Stimulated activated CD4-positive, alpha-beta T cell treated with anti-CD3 and anti-CD28 coated beads, Interleukin-2, amount 100 ng/mL, for 48 hours (primary cell): ENCODE measurements around the gene BAD.
A peak's percentile ranks its signal among the peaks of the same experiment; 100 is the strongest.

Experiments
- DNase-seq, 2 donors: peaks; one replicate each; pipeline ENCODE4 v3.0.0-alpha.2; 2020

Gene BAD

DNA sequence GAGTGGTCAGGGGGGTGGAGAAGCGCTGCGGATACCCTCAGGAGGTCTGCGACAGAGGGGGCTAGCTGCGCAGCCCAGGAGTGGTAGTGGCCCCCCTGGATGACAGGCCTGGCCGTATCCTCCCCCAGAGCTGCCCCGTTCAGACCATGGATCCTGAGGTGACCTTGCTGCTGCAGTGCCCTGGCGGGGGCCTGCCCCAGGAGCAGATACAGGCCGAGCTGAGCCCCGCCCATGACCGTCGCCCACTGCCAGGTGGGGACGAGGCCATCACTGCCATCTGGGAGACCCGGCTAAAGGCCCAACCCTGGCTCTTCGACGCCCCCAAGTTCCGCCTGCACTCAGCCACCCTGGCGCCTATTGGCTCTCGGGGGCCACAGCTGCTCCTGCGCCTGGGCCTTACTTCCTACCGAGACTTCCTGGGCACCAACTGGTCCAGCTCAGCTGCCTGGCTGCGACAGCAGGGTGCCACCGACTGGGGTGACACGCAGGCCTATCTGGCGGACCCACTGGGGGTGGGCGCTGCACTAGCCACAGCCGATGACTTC, 57.9 kb downstream of the BAD start:
- no peak for DNase-seq

- peak; percentile 93 to 96 for DNase-seq
These were observed 58.6 kb downstream of the BAD start, which contains the start of the genes NUDT22 and TRPT1 for GRCh38 chr11:64225608-64226506. Gene NUDT22 (plus strand): TSS chr11:64226274. CDS start chr11:64226653, 379 bp downstream. Gene TRPT1 (minus strand): TSS chr11:64226186. CDS start chr11:64225860, 326 bp downstream.

GRCh38 chr11:64224891-64225607, 59.4 kb downstream of the BAD start:
- DNase-seq, result no peak

DNA sequence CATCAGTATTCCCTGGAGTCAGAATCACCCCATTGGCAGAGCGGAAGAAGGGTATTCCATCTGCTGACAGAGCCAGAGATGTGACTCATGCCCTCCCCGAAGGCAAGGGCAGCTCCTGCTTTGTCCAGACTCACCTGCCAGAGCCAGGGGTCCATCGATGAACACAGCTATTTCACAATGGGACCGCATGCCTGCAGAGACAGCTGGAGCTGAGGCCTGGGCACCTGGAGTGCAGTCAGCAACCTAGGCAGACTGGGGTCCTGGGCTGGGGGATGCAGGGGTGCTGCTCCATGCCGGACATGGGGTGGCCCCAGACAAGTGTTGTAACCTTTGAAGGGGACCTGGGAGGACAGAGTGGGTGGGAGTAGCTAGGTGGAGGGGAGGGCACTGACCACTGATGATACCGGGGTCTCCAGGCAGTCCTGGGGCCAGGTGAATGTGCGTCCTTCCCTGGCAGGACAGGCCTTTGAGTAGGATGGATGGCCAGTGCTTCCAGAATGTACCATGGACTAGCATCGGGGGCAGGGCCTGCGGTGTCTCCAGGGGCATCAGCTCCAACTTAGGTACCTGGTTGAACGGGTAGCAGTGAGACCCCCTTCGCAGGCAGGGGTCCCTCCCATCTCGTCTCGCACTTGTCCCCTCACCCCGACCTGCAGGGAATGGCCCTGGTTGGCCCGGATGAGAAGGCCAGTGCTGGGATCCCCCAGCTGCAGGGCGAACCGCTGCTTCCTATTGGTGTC, 60.1 kb downstream of the BAD start:
- DNase-seq, result no peak

GRCh38 chr11:64223001-64223651, 61.3 kb downstream of the BAD start:
- DNase-seq, result no peak

DNA sequence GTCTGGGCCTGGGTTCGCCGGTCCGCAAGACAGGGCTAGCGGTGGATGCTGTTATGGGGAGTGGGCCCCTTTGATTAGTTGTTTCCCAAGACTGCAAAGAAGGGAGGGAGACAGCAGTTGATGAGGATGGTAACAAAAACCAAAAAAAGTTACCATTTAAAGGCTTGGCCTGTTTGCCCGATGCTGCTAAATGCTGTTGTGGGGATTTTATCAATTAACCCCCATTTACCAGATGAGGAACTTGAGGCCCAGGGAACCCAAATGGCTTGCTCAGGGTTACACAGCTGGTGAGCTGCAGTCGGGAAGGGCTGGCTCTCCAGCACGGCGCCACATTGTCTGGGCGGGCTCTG, 61.8 kb downstream of the BAD start:
- no peak for DNase-seq

GRCh38 chr11:64220798-64221197, 63.7 kb downstream of the BAD start:
- no peak for DNase-seq

- no peak for DNase-seq
These were observed 64.2 kb downstream of the BAD start for GRCh38 chr11:64220271-64220670.
